GM12865 (cell line): Measurements from ENCODE around the gene BMP6.

ENCODE experiments used
- DNase-seq: peaks from one replicate; pipeline ENCODE4 v3.0.0; 2010; ENCODE audit warnings: low read depth
- H3K4me3 ChIP-seq: 2 replicates; pipeline ENCODE4 v1.5.1; 2011; ENCODE audit warnings: mild to moderate bottlenecking, low read depth, low read length, control low read depth
- CTCF ChIP-seq: IDR thresholded peaks from 2 replicates; pipeline ENCODE4 v1.5.1; 2011; ENCODE audit warnings: low read length, control low read depth, low read depth, inconsistent platforms; ENCODE audit not compliant: insufficient read depth; ENCODE audit errors: missing control alignments

BMP6 gene

GRCh38 chr6:7726416-7727085, 652 bp downstream of the BMP6 start:
- DNase-seq = peak; percentile 15
- TF ChIP-seq CTCF = no peak
- peak overlapping the region; percentile 51 for H3K4me3 ChIP-seq

DNA sequence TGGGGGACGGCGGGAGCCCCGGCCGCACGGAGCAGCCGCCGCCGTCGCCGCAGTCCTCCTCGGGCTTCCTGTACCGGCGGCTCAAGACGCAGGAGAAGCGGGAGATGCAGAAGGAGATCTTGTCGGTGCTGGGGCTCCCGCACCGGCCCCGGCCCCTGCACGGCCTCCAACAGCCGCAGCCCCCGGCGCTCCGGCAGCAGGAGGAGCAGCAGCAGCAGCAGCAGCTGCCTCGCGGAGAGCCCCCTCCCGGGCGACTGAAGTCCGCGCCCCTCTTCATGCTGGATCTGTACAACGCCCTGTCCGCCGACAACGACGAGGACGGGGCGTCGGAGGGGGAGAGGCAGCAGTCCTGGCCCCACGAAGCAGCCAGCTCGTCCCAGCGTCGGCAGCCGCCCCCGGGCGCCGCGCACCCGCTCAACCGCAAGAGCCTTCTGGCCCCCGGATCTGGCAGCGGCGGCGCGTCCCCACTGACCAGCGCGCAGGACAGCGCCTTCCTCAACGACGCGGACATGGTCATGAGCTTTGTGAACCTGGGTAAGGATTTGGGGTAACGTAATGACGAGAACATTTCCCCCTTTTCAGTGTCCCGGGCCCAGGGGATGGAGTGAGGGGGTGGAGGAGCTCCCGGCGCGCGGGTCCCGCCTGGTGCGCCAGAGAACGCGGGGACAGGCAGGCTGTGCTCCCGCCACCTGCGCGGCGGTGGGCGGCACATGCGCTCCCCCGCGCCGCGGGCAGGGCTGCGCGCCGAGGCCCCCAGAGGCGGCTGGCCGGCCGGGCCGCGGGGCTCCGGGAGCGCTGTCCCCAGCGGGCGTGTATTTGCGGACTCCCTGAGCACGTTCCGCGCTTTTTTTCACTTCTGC, 1.4 kb downstream of the BMP6 start:
- no peak for TF ChIP-seq CTCF
- peak overlapping the region; percentile 46 for H3K4me3 ChIP-seq
- peak; percentile 18 for DNase-seq

DNA sequence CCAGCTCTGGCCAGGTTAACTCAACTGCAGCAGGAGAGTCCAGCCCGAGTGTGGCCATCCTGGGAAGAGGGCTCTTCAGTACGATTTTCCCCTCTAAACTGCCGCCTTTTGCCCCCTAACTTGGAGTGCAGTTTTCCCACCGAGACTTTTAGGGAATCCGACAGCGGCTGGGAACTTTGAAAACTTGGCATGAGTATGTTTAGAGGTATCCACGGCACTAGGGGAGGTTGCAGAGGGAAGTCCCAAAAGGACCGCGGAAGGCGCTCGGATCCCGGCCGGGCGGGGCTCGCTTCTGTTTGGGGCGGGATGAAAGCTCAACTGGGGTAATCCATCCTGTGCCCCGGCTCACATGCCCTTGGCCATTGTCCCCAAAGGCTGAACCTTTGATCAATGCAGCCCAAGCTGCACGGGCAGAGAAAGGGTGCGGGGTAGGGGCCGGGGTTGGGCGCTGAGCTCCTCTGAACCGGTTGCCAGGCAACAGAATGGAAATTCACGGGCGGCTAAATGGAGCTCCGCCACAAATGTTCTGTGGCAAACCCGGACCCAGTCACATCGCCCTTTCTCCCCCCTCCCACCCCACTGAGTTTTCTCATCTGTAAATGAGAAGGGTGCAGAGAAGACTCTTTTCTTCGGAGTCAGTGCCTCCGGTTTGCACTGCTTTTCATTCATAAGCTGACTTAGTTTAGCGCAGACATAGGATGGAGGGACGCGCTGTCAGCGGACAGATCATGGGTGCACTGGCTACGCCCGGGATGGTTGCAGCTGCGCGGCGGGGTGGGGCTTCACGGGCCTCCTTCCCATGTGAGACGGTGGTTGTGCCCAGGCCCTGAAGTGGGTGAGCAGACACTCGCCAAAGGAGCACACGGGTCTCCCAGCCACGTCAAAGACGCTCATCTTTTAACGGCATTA, 2.3 kb downstream of the BMP6 start:
- peak overlapping the region; percentile 13 for H3K4me3 ChIP-seq
- DNase-seq = peak; percentile 39
- no peak for TF ChIP-seq CTCF

DNA sequence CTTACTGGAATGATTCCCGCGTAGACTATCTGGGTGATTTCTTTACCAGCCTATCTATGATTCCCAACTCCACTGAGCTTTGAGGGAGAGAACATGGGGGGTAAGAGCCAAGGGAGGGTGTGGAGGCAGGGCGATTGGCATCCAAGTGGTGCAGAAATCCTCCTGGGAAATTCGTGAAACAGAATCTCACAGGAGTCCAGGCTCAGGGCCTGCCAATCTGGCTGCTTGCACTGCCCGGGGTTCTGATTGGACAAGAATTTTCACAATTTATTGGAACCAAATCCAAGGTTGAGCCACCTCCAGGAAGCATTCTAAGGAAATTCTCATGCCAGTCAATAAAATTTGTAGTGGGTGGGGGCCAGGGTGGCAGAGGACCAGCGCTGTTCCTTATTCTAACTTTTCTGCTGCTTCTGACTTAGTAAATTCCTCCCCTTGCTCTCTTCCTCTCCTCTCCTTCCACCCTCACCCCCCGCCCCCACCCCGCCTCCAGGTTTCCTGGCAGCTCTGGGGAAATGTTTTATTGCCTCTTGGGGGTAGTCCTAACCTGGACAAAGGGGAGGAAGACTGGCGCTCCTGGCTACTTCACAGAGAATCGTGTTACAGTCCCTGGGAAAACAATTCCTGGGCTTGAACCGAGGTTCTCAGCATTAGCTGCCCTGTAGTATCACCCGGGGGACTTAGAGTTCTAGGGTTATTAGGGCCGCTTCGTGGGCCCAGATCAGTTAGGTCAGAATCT, 3.1 kb downstream of the BMP6 start:
- no peak for TF ChIP-seq CTCF
- no peak for DNase-seq
- H3K4me3 ChIP-seq = no peak overlapping the region

GRCh38 chr6:7730001-7730783, 4.3 kb downstream of the BMP6 start:
- no peak overlapping the region for H3K4me3 ChIP-seq
- no peak for DNase-seq
- no peak for TF ChIP-seq CTCF
